Heart left ventricle (tissue), 16 donors: ENCODE data around the gene CIAO2A. TPM values are rescaled to one million over a fixed set of nuclear protein-coding genes. Genes with fewer than 3 reads are reported as not detected.

Source experiments
- ATAC-seq, 4 donors: fragments of 200-7000 bp; cut with Tn5 transposase; one replicate each; pipeline ENCODE4 v1.9.1; 2020 to 2022; ENCODE audit warnings: moderate library complexity in 4 of 4, mild to moderate bottlenecking in 3 of 4, moderate number of reproducible peaks in 1 of 4
- DNase-seq, 5 donors: peaks; one replicate each; pipeline ENCODE4 v3.0.0-alpha.2; 2020
- H3K27ac ChIP-seq, 12 donors: fragments of 200-600 bp; sonication (generic) in 4 of 12; one replicate each; pipeline versions ENCODE4 v1.5.0 to v1.8.0; 2016 to 2022; ENCODE audit warnings: mild to moderate bottlenecking in 2 of 12
- H3K27me3 ChIP-seq, 9 donors: fragments of 200-600 bp; sonication (generic) in 2 of 9; one replicate each; pipeline versions ENCODE4 v1.5.1 to v1.8.0; 2016 to 2022; ENCODE audit warnings: mild to moderate bottlenecking in 3 of 9
- H3K36me3 ChIP-seq, 9 donors: fragments of 200-600 bp; sonication (generic) in 2 of 9; one replicate each; pipeline versions ENCODE4 v1.5.0 to v1.8.0; 2018 to 2022; ENCODE audit warnings: mild to moderate bottlenecking in 2 of 9
- H3K4me1 ChIP-seq, 12 donors: fragments of 200-600 bp; sonication (generic) in 4 of 12; one replicate each; pipeline versions ENCODE4 v1.5.0 to v1.8.0; 2016 to 2022; ENCODE audit warnings: mild to moderate bottlenecking in 3 of 12
- H3K4me3 ChIP-seq, 12 donors: fragments of 200-600 bp; sonication (generic) in 4 of 12; one replicate each; pipeline versions ENCODE4 v1.5.0 to v1.8.0; 2017 to 2022; ENCODE audit warnings: mild to moderate bottlenecking in 9 of 12, moderate library complexity in 4 of 12
- H3K9me3 ChIP-seq, 12 donors: fragments of 200-600 bp; sonication (generic) in 4 of 12; one replicate each; pipeline versions ENCODE4 v1.5.0 to v1.8.0; 2016 to 2022; ENCODE audit warnings: mild to moderate bottlenecking in 1 of 12
- CTCF ChIP-seq, 12 donors: fragments of 200-600 bp; sonication (generic) in 4 of 12; IDR thresholded peaks; one replicate each; pipeline versions ENCODE4 v1.5.0 to v1.8.0; 2018 to 2022; ENCODE audit warnings: antibody characterized with exemption in 12 of 12, mild to moderate bottlenecking in 5 of 12
- POLR2A ChIP-seq, 2 donors: fragments of 450-650 bp; IDR thresholded peaks; one replicate each; pipeline ENCODE4 v1.6.1; 2017; ENCODE audit warnings: antibody characterized with exemption in 2 of 2, mild to moderate bottlenecking in 2 of 2, moderate library complexity in 2 of 2
- WGBS, 4 donors: extraction: QIAGEN DNeasy Blood & Tissue Kit in 2 of 4; methylation state at CpG; one replicate each; pipeline versions ENCODE4 v1.1.5 to v1.1.7; 2013 to 2018; 5-methylcytosine and 5-hydroxymethylcytosine counted together
- intact Hi-C, 10 donors: fragments of 100-400 bp; cut with DNase I; formaldehyde crosslinking; loops; one replicate each; pipeline versions ENCODE4 v1.11.1 to v1.14.2; 2022
- polyA plus RNA-seq, 2 donors: library from polyadenylated mRNA; stranded (reverse); fragments of 200-250 nt; gene quantifications; one replicate each; pipeline ENCODE4 v1.2.3, GENCODE V29; 2013
- total RNA-seq, 9 donors: library from RNA; depleted of rRNA in 2 of 9; stranded (reverse); fragments of >200 nt in 2 of 9; fragmentation: NEBNext Ultra II Directional in 3 of 9; extraction: Animal tissue kit (Norgen Biotek cat#: 25700) in 3 of 9; gene quantifications; one replicate each; pipeline versions ENCODE4 v1.1.0 to v1.2.4, GENCODE V29; 2016 to 2023
- donor health status: ischemic (EF 13 %, LVEDD 7.1; RV severe dilation, severe dysfunction).
- donor health status: healthy with polysubstance abuse.
- donor health status: DM: no; HTN: yes; CAD: no.
- donor health status: DM: no; HTN: no; CAD: no.
- donor health status: ischemic (EF 25% LVEDD 6.9; RV normal size, moderate dysfunction).
- donor health status: ischemic (EF 25% LVEDD 5.7; RV mildly dilated, moderate dysfunction).
- donor health status: healthy.
- donor health status: DM: yes; HTN: yes; CAD: no.
- donor health status: ischemic (EF 35%, LVEDD 5.7; RV mildly dilated, moderate dysfunction).
- donor health status: nonischemic (EF 11% LVEDD 7.7; RV severe dilation, severe dysfunction).
- donor health status: DM: yes; HTN: yes; CAD: no.
- donor health status: PGD.
- donor health status: ischemic (EF 29% LVEDD 5.4; RV normal size, mild dysfunction).
- donor health status: nonischemic (EF 23%, LVEDD 6.1; RV moderate dilation, normal function).

The CIAO2A gene
- total and polyA plus RNA-seq, 11 donors = 41.6 to 114 (median 56.5) TPM

GRCh38 chr15:64099379-64099778 lies 5.7 kb upstream of the CIAO2A start:
- Histone ChIP-seq H3K9me3 (no peaks in the 10 kb centered on the region), H3K36me3 (peaks cover 0 to 7% (median 0%) of the 10 kb centered on the region in 9 donors), H3K4me1 (peaks cover 8 to 89% (median 45%) of the 10 kb centered on the region in 12 donors), H3K27me3 (no peaks in the 10 kb centered on the region), H3K27ac (peak overlapping the region in 7 of 12 donors; percentile 5 to 84 (median 15)), H3K4me3 (no peak overlapping the region)
- ATAC-seq = no peak
- intact Hi-C loops = loop anchor here in 7 of 10 donors (5.0 to 10.0 kb wide), 2 partner anchors 45 to 53 kb away; partner anchors contain the start of gene SNX22 (in 6 of the 7)
- no peak for TF ChIP-seq CTCF (IDR thresholded peaks at IDR 0.05)
- no peak for TF ChIP-seq POLR2A (IDR thresholded peaks at IDR 0.05)
- DNase-seq = no peak
- WGBS, 4 donors = 61 to 75% (median 65%) methylated on average over 2 of the region's 2 CpGs

GRCh38 chr15:64096668-64097384 lies 3.2 kb upstream of the CIAO2A start:
- no peaks in the 10 kb centered on the region for H3K27me3 ChIP-seq
- 4 to 7% (median 5%) methylated on average over 16 of the region's 16 CpGs for WGBS, 4 donors
- peaks cover 0 to 7% (median 0%) of the 10 kb centered on the region in 9 donors for H3K36me3 ChIP-seq
- no peaks in the 10 kb centered on the region for H3K9me3 ChIP-seq
- H3K4me1 ChIP-seq = peaks cover 8 to 84% (median 60%) of the 10 kb centered on the region in 12 donors
- H3K4me3 ChIP-seq = peak overlapping the region; percentile 75 to 99 (median 92)
- no peak for TF ChIP-seq CTCF (IDR thresholded peaks at IDR 0.05)
- TF ChIP-seq POLR2A (IDR thresholded peaks at IDR 0.05) = no peak
- peak overlapping the region in 10 of 12 donors; percentile 83 to 94 (median 89) for H3K27ac ChIP-seq
- intact Hi-C loops = loop anchor here in 7 of 10 donors (5.0 to 10.0 kb wide), 2 partner anchors 48 to 55 kb away; partner anchors contain the start of gene SNX22 (in 6 of the 7)
- DNase-seq = peak in 1 of 5 donors; percentile 36
- ATAC-seq = no peak

GRCh38 chr15:64095795-64096667 lies 2.4 kb upstream of the CIAO2A start, which contains the start of gene SNX1:
TSS of gene SNX1 (plus strand) at chr15:64095982. CDS start at chr15:64096014, 32 bp downstream.
- Histone ChIP-seq H3K4me1 (peaks cover 8 to 84% (median 64%) of the 10 kb centered on the region in 12 donors), H3K9me3 (no peaks in the 10 kb centered on the region), H3K4me3 (peak within 1 kb of the TSS; percentile 75 to 99 (median 92)), H3K36me3 (peaks cover 0 to 7% (median 0%) of the 10 kb centered on the region in 9 donors), H3K27ac (peak within 1 kb of the TSS; percentile 69 to 95 (median 88)), H3K27me3 (no peaks in the 10 kb centered on the region)
- WGBS, 4 donors = 0 to 1% (median 0%) methylated on average over 42 to 70 of the region's 70 CpGs
- intact Hi-C loops = loop anchor here in 7 of 10 donors (2.0 to 10.0 kb wide), 3 partner anchors 49 to 67 kb away; partner anchors contain the start of genes SNX22 (in 6 of the 7) and PPIB (in 1 of the 7)
- peak in 1 of 2 donors; percentile 90 for TF ChIP-seq POLR2A (IDR thresholded peaks at IDR 0.05)
- TF ChIP-seq CTCF (IDR thresholded peaks at IDR 0.05) = no peak
- peak; percentile 95 to 96 (median 96) for DNase-seq
- peak; percentile 76 to 89 (median 85) for ATAC-seq
